ENCODE results near the gene TRABD2A.
"Not testable (repeated sequence)": the region's sequence is repeated elsewhere in the genome, so short reads cannot be mapped to it uniquely, and the experiment has no call there.

- not testable (repeated sequence) for TF ChIP-seq POLR2AphosphoS5 (IDR thresholded peaks at IDR 0.05; ENCODE audit: low read depth); REST (IDR thresholded peaks at IDR 0.05; ENCODE audit: insufficient replicate concordance, low read depth); CTCF (IDR thresholded peaks at IDR 0.05; ENCODE audit: insufficient read depth, low read length); SPI1 (IDR thresholded peaks at IDR 0.05; ENCODE audit: borderline replicate concordance, low read depth); GABPA (IDR thresholded peaks at IDR 0.05; ENCODE audit: low read depth)
Observed at GRCh38 chr2:84868327-84868726, 12.6 kb downstream of the TRABD2A start.
